ENCODE measurements around the gene APOA1.

Gene APOA1

GRCh38 chr11:116860303-116860702 lies 22.9 kb upstream of the APOA1 start:
- WGBS (ENCODE audit: extremely low coverage, insufficient coverage, insufficient read length): no CpG with 5 or more reads among the region's 6 CpGs
- Histone ChIP-seq H3K23ac (ENCODE audit: low read length) (no peak overlapping the region), H2BK5ac (ENCODE audit: low read depth, low read length, poor library complexity) (no peak overlapping the region), H4K8ac (ENCODE audit: low read depth, low read length) (no peak overlapping the region), H3K18ac (ENCODE audit: low read length) (no peak overlapping the region), H3K4me3 (ENCODE audit: low read depth, low read length) (no peak overlapping the region), H3K4me2 (ENCODE audit: low read length) (no peak overlapping the region), H3K4me1 (ENCODE audit: control insufficient read depth in 1 of 2, insufficient read depth in 2 of 2, low read length in 2 of 2) (peaks cover 0 to 1% of the 10 kb centered on the region in 2 experiments), H3K27me3 (ENCODE audit: insufficient read depth, low read length) (no peaks in the 10 kb centered on the region), H3K36me3 (ENCODE audit: control insufficient read depth in 1 of 2, insufficient read depth in 2 of 2, low read length in 2 of 2) (peaks cover 20 to 46% of the 10 kb centered on the region in 2 experiments), H3K79me1 (ENCODE audit: low read length) (no peaks in the 10 kb centered on the region), H3K4ac (ENCODE audit: low read depth, low read length) (no peak overlapping the region), H4K12ac (ENCODE audit: low read depth, low read length) (no peak overlapping the region), H3K14ac (ENCODE audit: low read length) (no peak overlapping the region), H2BK12ac (ENCODE audit: low read length) (no peak overlapping the region), H3K9ac (ENCODE audit: low read length) (no peak overlapping the region), H3K27ac (ENCODE audit: low read depth, low read length) (no peak overlapping the region), H3K9me3 (ENCODE audit: insufficient read depth, low read depth, low read length) (no peaks in the 10 kb centered on the region), H4K91ac (ENCODE audit: low read depth, low read length) (no peak overlapping the region), H2BK120ac (ENCODE audit: insufficient read depth, low read length, poor library complexity) (no peak overlapping the region), H2AFZ (ENCODE audit: insufficient read depth, low read length, poor library complexity) (no peak overlapping the region), H2AK5ac (ENCODE audit: low read length) (no peak overlapping the region), H3K79me2 (ENCODE audit: control insufficient read depth, insufficient read depth, low read length, poor library complexity) (no peaks in the 10 kb centered on the region)
- no peak for DNase-seq

- Histone ChIP-seq H2BK120ac (ENCODE audit: insufficient read depth, low read length, poor library complexity) (no peak overlapping the region), H4K12ac (ENCODE audit: low read depth, low read length) (no peak overlapping the region), H3K4ac (ENCODE audit: low read depth, low read length) (no peak overlapping the region), H4K91ac (ENCODE audit: low read depth, low read length) (no peak overlapping the region), H2AFZ (ENCODE audit: insufficient read depth, low read length, poor library complexity) (no peak overlapping the region), H3K79me1 (ENCODE audit: low read length) (no peaks in the 10 kb centered on the region), H3K79me2 (ENCODE audit: control insufficient read depth, insufficient read depth, low read length, poor library complexity) (no peaks in the 10 kb centered on the region), H3K36me3 (ENCODE audit: control insufficient read depth in 1 of 2, insufficient read depth in 2 of 2, low read length in 2 of 2) (peaks cover 20 to 45% of the 10 kb centered on the region in 2 experiments), H2BK5ac (ENCODE audit: low read depth, low read length, poor library complexity) (no peak overlapping the region), H3K14ac (ENCODE audit: low read length) (no peak overlapping the region), H3K4me1 (ENCODE audit: control insufficient read depth in 1 of 2, insufficient read depth in 2 of 2, low read length in 2 of 2) (no peaks in the 10 kb centered on the region), H3K4me2 (ENCODE audit: low read length) (no peak overlapping the region), H3K9ac (ENCODE audit: low read length) (no peak overlapping the region), H3K18ac (ENCODE audit: low read length) (no peak overlapping the region), H4K8ac (ENCODE audit: low read depth, low read length) (no peak overlapping the region), H3K4me3 (ENCODE audit: low read depth, low read length) (no peak overlapping the region), H3K23ac (ENCODE audit: low read length) (no peak overlapping the region), H2BK12ac (ENCODE audit: low read length) (no peak overlapping the region), H2AK5ac (ENCODE audit: low read length) (no peak overlapping the region), H3K27me3 (ENCODE audit: insufficient read depth, low read length) (no peaks in the 10 kb centered on the region), H3K27ac (ENCODE audit: low read depth, low read length) (no peak overlapping the region), H3K9me3 (ENCODE audit: insufficient read depth, low read depth, low read length) (no peaks in the 10 kb centered on the region)
- DNase-seq: no peak
- WGBS (ENCODE audit: extremely low coverage, insufficient coverage, insufficient read length): no CpG with 5 or more reads among the region's 8 CpGs
Observed at GRCh38 chr11:116859175-116859574, 21.8 kb upstream of the APOA1 start.

- Histone ChIP-seq H3K4me3 (ENCODE audit: low read depth, low read length) (no peak overlapping the region), H2BK12ac (ENCODE audit: low read length) (no peak overlapping the region), H3K79me2 (ENCODE audit: control insufficient read depth, insufficient read depth, low read length, poor library complexity) (no peaks in the 10 kb centered on the region), H2BK5ac (ENCODE audit: low read depth, low read length, poor library complexity) (no peak overlapping the region), H3K79me1 (ENCODE audit: low read length) (no peaks in the 10 kb centered on the region), H2AFZ (ENCODE audit: insufficient read depth, low read length, poor library complexity) (no peak overlapping the region), H4K8ac (ENCODE audit: low read depth, low read length) (no peak overlapping the region), H3K9me3 (ENCODE audit: insufficient read depth, low read depth, low read length) (no peaks in the 10 kb centered on the region), H3K27me3 (ENCODE audit: insufficient read depth, low read length) (no peaks in the 10 kb centered on the region), H3K27ac (ENCODE audit: low read depth, low read length) (no peak overlapping the region), H3K4me2 (ENCODE audit: low read length) (no peak overlapping the region), H4K91ac (ENCODE audit: low read depth, low read length) (no peak overlapping the region), H2AK5ac (ENCODE audit: low read length) (no peak overlapping the region), H4K12ac (ENCODE audit: low read depth, low read length) (no peak overlapping the region), H3K36me3 (ENCODE audit: control insufficient read depth in 1 of 2, insufficient read depth in 2 of 2, low read length in 2 of 2) (peaks cover 16 to 41% of the 10 kb centered on the region in 2 experiments), H2BK120ac (ENCODE audit: insufficient read depth, low read length, poor library complexity) (no peak overlapping the region), H3K18ac (ENCODE audit: low read length) (no peak overlapping the region), H3K4me1 (ENCODE audit: control insufficient read depth in 1 of 2, insufficient read depth in 2 of 2, low read length in 2 of 2) (no peaks in the 10 kb centered on the region), H3K14ac (ENCODE audit: low read length) (no peak overlapping the region), H3K4ac (ENCODE audit: low read depth, low read length) (no peak overlapping the region), H3K9ac (ENCODE audit: low read length) (no peak overlapping the region), H3K23ac (ENCODE audit: low read length) (no peak overlapping the region)
- peak; percentile 30 to 34 for DNase-seq
- WGBS (ENCODE audit: extremely low coverage, insufficient coverage, insufficient read length): no CpG with 5 or more reads among the region's 7 CpGs
Observed at GRCh38 chr11:116857936-116858335, 20.5 kb upstream of the APOA1 start.

GRCh38 chr11:116857316-116857715 lies 19.9 kb upstream of the APOA1 start:
- Histone ChIP-seq H3K27ac (ENCODE audit: low read depth, low read length) (no peak overlapping the region), H3K4ac (ENCODE audit: low read depth, low read length) (no peak overlapping the region), H3K18ac (ENCODE audit: low read length) (no peak overlapping the region), H3K9me3 (ENCODE audit: insufficient read depth, low read depth, low read length) (no peaks in the 10 kb centered on the region), H2BK120ac (ENCODE audit: insufficient read depth, low read length, poor library complexity) (no peak overlapping the region), H2BK12ac (ENCODE audit: low read length) (no peak overlapping the region), H2AFZ (ENCODE audit: insufficient read depth, low read length, poor library complexity) (no peak overlapping the region), H4K12ac (ENCODE audit: low read depth, low read length) (no peak overlapping the region), H3K4me2 (ENCODE audit: low read length) (no peak overlapping the region), H3K79me2 (ENCODE audit: control insufficient read depth, insufficient read depth, low read length, poor library complexity) (no peaks in the 10 kb centered on the region), H3K79me1 (ENCODE audit: low read length) (no peaks in the 10 kb centered on the region), H3K36me3 (ENCODE audit: control insufficient read depth in 1 of 2, insufficient read depth in 2 of 2, low read length in 2 of 2) (peaks cover 16 to 40% of the 10 kb centered on the region in 2 experiments), H4K8ac (ENCODE audit: low read depth, low read length) (no peak overlapping the region), H4K91ac (ENCODE audit: low read depth, low read length) (no peak overlapping the region), H3K23ac (ENCODE audit: low read length) (no peak overlapping the region), H3K4me3 (ENCODE audit: low read depth, low read length) (no peak overlapping the region), H3K14ac (ENCODE audit: low read length) (no peak overlapping the region), H2AK5ac (ENCODE audit: low read length) (no peak overlapping the region), H2BK5ac (ENCODE audit: low read depth, low read length, poor library complexity) (no peak overlapping the region), H3K4me1 (ENCODE audit: control insufficient read depth in 1 of 2, insufficient read depth in 2 of 2, low read length in 2 of 2) (no peaks in the 10 kb centered on the region), H3K27me3 (ENCODE audit: insufficient read depth, low read length) (no peaks in the 10 kb centered on the region), H3K9ac (ENCODE audit: low read length) (no peak overlapping the region)
- DNase-seq: peak in 1 of 2 donors; percentile 24
- WGBS (ENCODE audit: extremely low coverage, insufficient coverage, insufficient read length): no CpG with 5 or more reads among the region's 2 CpGs
